Measurements from ENCODE around the gene RPL4.

Gene RPL4

GRCh38 chr15:66497502-66498455 lies 6.9 kb downstream of the RPL4 start, which contains the start of gene SNAPC5:
Gene SNAPC5 (minus strand): TSS chr15:66497762. CDS start chr15:66497731, 31 bp downstream.
- peaks cover 74 to 95% (median 83%) of the 10 kb centered on the region in 11 experiments for H3K36me3 ChIP-seq
- peak in 3 of 11 experiments; percentile 16 to 62 (median 25); a peak in 3 of 22 replicates for TF ChIP-seq Cebpa-rat (IDR thresholded peaks at IDR 0.05)

GRCh38 chr15:66496951-66497501 lies 7.6 kb downstream of the RPL4 start:
- Histone ChIP-seq H3K27me3 (no peaks in the 10 kb centered on the region), H3K4me2 (peak overlapping the region; percentile 77 to 99 (median 95)), H3K4me3 (peak overlapping the region; percentile 72 to 88 (median 81)), H3K27ac (peak overlapping the region; percentile 78 to 94 (median 90)), H3K9ac (peak overlapping the region; percentile 79 to 94 (median 90)), H3K4me1 (peaks cover 36 to 68% (median 51%) of the 10 kb centered on the region in 10 experiments), H3K9me3 (replicated peaks in 1 of 11) (no peaks in the 10 kb centered on the region), H4K20me1 (peaks cover 27 to 43% (median 42%) of the 10 kb centered on the region in 11 experiments; a peak in 21 of 22 replicates), H3K36me3 (peaks cover 74 to 95% (median 83%) of the 10 kb centered on the region in 11 experiments)
- TF ChIP-seq Cebpa-rat (IDR thresholded peaks at IDR 0.05), result no peak

More at GRCh38 chr15:66497502-66498455, 6.9 kb downstream of the RPL4 start, which contains the start of gene SNAPC5:
- peaks cover 34 to 51% (median 49%) of the 10 kb centered on the region in 11 experiments; a peak in 21 of 22 replicates for H4K20me1 ChIP-seq
- peaks cover 43 to 75% (median 58%) of the 10 kb centered on the region in 10 experiments for H3K4me1 ChIP-seq
- peak within 1 kb of the TSS; percentile 78 to 94 (median 90) for H3K27ac ChIP-seq
- H3K27me3 ChIP-seq, result no peaks in the 10 kb centered on the region
- H3K4me3 ChIP-seq, result peak within 1 kb of the TSS; percentile 72 to 88 (median 81)
- peak within 1 kb of the TSS; percentile 79 to 94 (median 90) for H3K9ac ChIP-seq
- H3K4me2 ChIP-seq, result peak within 1 kb of the TSS; percentile 77 to 99 (median 95)
- no peaks in the 10 kb centered on the region for H3K9me3 ChIP-seq (replicated peaks in 1 of 11)

GRCh38 chr15:66494262-66494661 lies 10.4 kb downstream of the RPL4 start:
- Histone ChIP-seq H3K36me3 (peaks cover 72 to 95% (median 83%) of the 10 kb centered on the region in 11 experiments), H3K9me3 (replicated peaks in 1 of 11) (no peaks in the 10 kb centered on the region), H3K4me1 (peaks cover 9 to 43% (median 25%) of the 10 kb centered on the region in 10 experiments; a peak in 19 of 20 replicates)

DNA sequence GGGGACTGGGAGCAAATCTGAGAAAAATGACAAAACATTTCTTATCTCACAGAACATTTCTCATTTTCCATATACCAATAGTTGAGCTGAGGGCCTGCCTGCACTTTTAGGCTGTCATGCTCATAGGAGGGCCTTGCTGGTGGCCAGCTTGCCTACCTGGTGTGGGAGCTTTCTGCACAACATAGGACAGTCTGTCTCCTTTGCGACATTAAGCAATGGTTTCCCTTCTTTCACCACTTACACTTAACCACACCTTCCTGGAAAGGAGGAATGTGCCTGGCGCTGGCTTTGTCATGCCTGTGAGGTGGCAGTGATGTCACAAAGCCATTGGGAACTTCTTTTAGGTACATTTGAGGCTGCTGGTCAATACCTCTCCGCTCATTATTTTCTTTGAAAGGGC lies 12.8 kb downstream of the RPL4 start:
- H3K9me3 ChIP-seq (replicated peaks in 1 of 11), result no peaks in the 10 kb centered on the region
- H3K9ac ChIP-seq, result no peak overlapping the region
- H3K27me3 ChIP-seq, result no peaks in the 10 kb centered on the region
- TF ChIP-seq Cebpa-rat (IDR thresholded peaks at IDR 0.05), result no peak
- no peak overlapping the region for H3K27ac ChIP-seq
- no peak overlapping the region for H3K4me3 ChIP-seq
- H3K36me3 ChIP-seq, result peaks cover 85 to 100% (median 95%) of the 10 kb centered on the region in 11 experiments
- H3K4me1 ChIP-seq, result peaks cover 6 to 26% (median 16%) of the 10 kb centered on the region in 10 experiments; a peak in 19 of 20 replicates
- H3K4me2 ChIP-seq, result no peak overlapping the region
- peaks cover 0 to 34% (median 15%) of the 10 kb centered on the region in 11 experiments; a peak in 13 of 22 replicates for H4K20me1 ChIP-seq

More at GRCh38 chr15:66494262-66494661, 10.4 kb downstream of the RPL4 start:
- Histone ChIP-seq H4K20me1 (peaks cover 8 to 35% (median 22%) of the 10 kb centered on the region in 11 experiments; a peak in 21 of 22 replicates), H3K9ac (no peak overlapping the region), H3K4me2 (peak overlapping the region in 1 of 11 experiments; percentile 5; a peak in 1 of 22 replicates), H3K27me3 (no peaks in the 10 kb centered on the region), H3K4me3 (no peak overlapping the region), H3K27ac (no peak overlapping the region; a peak in 1 of 22 replicates)
- TF ChIP-seq Cebpa-rat (IDR thresholded peaks at IDR 0.05), result no peak

- no peaks in the 10 kb centered on the region for H3K9me3 ChIP-seq (replicated peaks in 1 of 11)
- H3K4me3 ChIP-seq, result no peak overlapping the region
- TF ChIP-seq Cebpa-rat (IDR thresholded peaks at IDR 0.05), result no peak
Measured at GRCh38 chr15:66489179-66489791, 15.4 kb downstream of the RPL4 start.

DNA sequence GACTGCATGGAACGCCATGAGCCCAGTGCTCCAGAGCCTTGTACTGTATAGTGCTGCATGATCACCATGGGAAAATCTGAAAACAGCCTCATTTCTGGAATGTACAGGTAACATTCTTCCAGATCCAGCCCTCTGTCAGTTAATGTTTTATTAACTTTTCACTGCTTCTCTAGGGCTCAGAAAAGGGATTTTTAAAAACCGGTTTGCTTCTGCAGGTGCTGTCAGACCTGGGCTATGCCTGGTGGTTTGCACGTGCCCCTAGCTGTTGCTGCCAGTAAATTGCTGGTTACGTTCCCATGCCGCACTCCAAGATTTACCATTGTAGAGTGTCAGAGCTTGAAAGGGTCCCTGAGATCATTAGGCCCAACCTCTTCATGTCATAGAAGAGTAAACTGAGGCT lies 16.1 kb downstream of the RPL4 start:
- H3K9me3 ChIP-seq (replicated peaks in 1 of 11), result no peaks in the 10 kb centered on the region
- peaks cover 0 to 4% (median under 1%) of the 10 kb centered on the region in 10 experiments; a peak in 7 of 20 replicates for H3K4me1 ChIP-seq
- no peak overlapping the region for H3K27ac ChIP-seq
- no peaks in the 10 kb centered on the region for H3K27me3 ChIP-seq
- H4K20me1 ChIP-seq, result peaks cover 0 to 41% (median 17%) of the 10 kb centered on the region in 11 experiments; a peak in 13 of 22 replicates
- H3K9ac ChIP-seq, result no peak overlapping the region
- no peak overlapping the region for H3K4me3 ChIP-seq
- TF ChIP-seq Cebpa-rat (IDR thresholded peaks at IDR 0.05), result no peak
- H3K36me3 ChIP-seq, result peaks cover 91 to 100% (median 96%) of the 10 kb centered on the region in 11 experiments
- H3K4me2 ChIP-seq, result no peak overlapping the region

More at GRCh38 chr15:66489179-66489791, 15.4 kb downstream of the RPL4 start:
- H3K4me2 ChIP-seq, result no peak overlapping the region
- no peak overlapping the region for H3K9ac ChIP-seq
- H3K36me3 ChIP-seq, result peaks cover 98 to 100% (median 100%) of the 10 kb centered on the region in 11 experiments
- H3K4me1 ChIP-seq, result peaks cover 0 to 7% (median 2%) of the 10 kb centered on the region in 10 experiments; a peak in 3 of 20 replicates
- no peaks in the 10 kb centered on the region for H3K27me3 ChIP-seq
- no peak overlapping the region for H3K27ac ChIP-seq
- peaks cover 0 to 41% (median 15%) of the 10 kb centered on the region in 11 experiments; a peak in 13 of 22 replicates for H4K20me1 ChIP-seq

GRCh38 chr15:66486887-66487286 lies 17.8 kb downstream of the RPL4 start:
- no peak for TF ChIP-seq Cebpa-rat (IDR thresholded peaks at IDR 0.05)
- Histone ChIP-seq H3K9ac (no peak overlapping the region), H3K27me3 (no peaks in the 10 kb centered on the region), H3K4me1 (peaks cover 0 to 19% (median 15%) of the 10 kb centered on the region in 10 experiments; a peak in 13 of 20 replicates), H4K20me1 (peaks cover 0 to 55% (median 17%) of the 10 kb centered on the region in 11 experiments; a peak in 15 of 22 replicates), H3K27ac (no peak overlapping the region), H3K4me3 (no peak overlapping the region), H3K4me2 (no peak overlapping the region), H3K9me3 (replicated peaks in 1 of 11) (peaks cover 0 to under 1% (median 0%) of the 10 kb centered on the region in 11 experiments; a peak in 2 of 22 replicates), H3K36me3 (peaks cover 89 to 100% (median 93%) of the 10 kb centered on the region in 11 experiments)

DNA sequence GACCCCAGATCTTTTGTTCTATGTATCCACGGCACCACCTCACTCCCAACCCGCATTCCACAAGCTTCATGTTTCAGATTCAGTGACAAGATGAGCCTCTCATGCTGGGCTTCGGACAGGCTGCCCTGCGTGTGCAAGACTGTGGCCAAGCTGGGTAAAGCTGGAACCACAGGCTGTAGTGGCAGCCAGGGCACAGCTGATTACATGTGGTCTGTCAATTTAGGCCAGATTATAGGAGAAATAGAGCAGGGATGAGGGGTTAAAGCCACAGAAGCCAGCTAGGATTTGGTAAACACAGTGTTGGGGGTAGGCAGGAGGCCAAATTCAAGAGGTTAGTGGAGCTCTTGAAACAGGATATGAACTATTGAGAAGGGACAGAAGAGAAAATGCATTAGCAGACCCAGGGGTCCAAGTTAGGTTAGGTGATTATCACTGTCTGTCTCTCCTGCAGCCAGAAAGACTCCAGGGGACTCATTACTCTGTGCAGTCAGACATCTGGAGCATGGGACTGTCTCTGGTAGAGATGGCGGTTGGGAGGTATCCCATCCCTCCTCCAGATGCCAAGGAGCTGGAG lies 20.0 kb downstream of the RPL4 start:
- no peak overlapping the region for H3K9ac ChIP-seq
- H4K20me1 ChIP-seq, result peaks cover 0 to 50% (median 14%) of the 10 kb centered on the region in 11 experiments; a peak in 14 of 22 replicates
- TF ChIP-seq Cebpa-rat (IDR thresholded peaks at IDR 0.05), result no peak
- peaks cover 0 to 23% (median 17%) of the 10 kb centered on the region in 10 experiments; a peak in 13 of 20 replicates for H3K4me1 ChIP-seq
- H3K4me3 ChIP-seq, result no peak overlapping the region
- peaks cover 79 to 98% (median 88%) of the 10 kb centered on the region in 11 experiments for H3K36me3 ChIP-seq
- no peaks in the 10 kb centered on the region for H3K27me3 ChIP-seq
- peaks cover 0 to 6% (median 0%) of the 10 kb centered on the region in 11 experiments; a peak in 2 of 22 replicates for H3K9me3 ChIP-seq (replicated peaks in 1 of 11)
- no peak overlapping the region for H3K4me2 ChIP-seq
- no peak overlapping the region for H3K27ac ChIP-seq

All from BLaER1 treated with 17β-estradiol and CSF1 and Interleukin-3, amounts not matched to agents 10 nM and 100 nM (cell line).